H1 (cell line): ENCODE measurements around the gene DCDC2. TPM values are rescaled to one million over a fixed set of nuclear protein-coding genes. Genes with fewer than 3 reads are reported as not detected.

Experiments used
- CTCF ChIA-PET: fragments of 300-600 bp; sonication (Branson Sonifier 250); formaldehyde crosslinking; loops from one replicate; lab custom pipeline; 2021; ENCODE audit not compliant: partially characterized antibody; lab: Charles Lee
- POLR2A ChIA-PET: fragments of 300-600 bp; sonication (Branson Sonifier 250); formaldehyde crosslinking; loops from one replicate; lab custom pipeline; 2021; ENCODE audit warnings: inconsistent platforms; ENCODE audit not compliant: partially characterized antibody; lab: Charles Lee
- DNase-seq, 2 experiments: peaks; one replicate each; pipeline versions ENCODE4 v3.0.0 to v3.0.0-alpha.2; 2010 to 2022; ENCODE audit warnings: low spot score in 2 of 2, low read depth in 1 of 2, mixed read lengths in 1 of 2
- FAIRE-seq: peaks from 2 replicates; lab custom pipeline; 2011; peaks lifted over from hg19 to GRCh38; lab: Jason Lieb, UNC
- H2AFZ ChIP-seq: 2 replicates; pipeline ENCODE4 v1.8.1; 2012; ENCODE audit warnings: low read length, inconsistent platforms
- H2AK5ac ChIP-seq: 2 replicates; pipeline ENCODE4 v1.6.1; 2013; ENCODE audit warnings: low read depth, low read length
- H2BK120ac ChIP-seq: replicated peaks from 2 replicates; pipeline ENCODE3; 2013; ENCODE audit warnings: low read depth, low read length, inconsistent platforms
- H2BK12ac ChIP-seq: 2 replicates; pipeline ENCODE4 v1.6.1; 2013; ENCODE audit warnings: low read depth, low read length
- H2BK15ac ChIP-seq: 2 replicates; pipeline ENCODE4 v1.6.1; 2013; ENCODE audit warnings: low read length
- H2BK20ac ChIP-seq: 2 replicates; pipeline ENCODE4 v1.6.1; 2013; ENCODE audit warnings: low read length
- H2BK5ac ChIP-seq: 2 replicates; pipeline ENCODE4 v1.6.1; 2013; ENCODE audit warnings: low read depth, low read length
- H3K14ac ChIP-seq: 2 replicates; pipeline ENCODE4 v1.6.1; 2013; ENCODE audit warnings: inconsistent platforms; ENCODE audit not compliant: insufficient read length
- H3K18ac ChIP-seq: 2 replicates; pipeline ENCODE4 v1.6.1; 2013; ENCODE audit warnings: low read length; ENCODE audit errors: extremely low read depth
- H3K23ac ChIP-seq: 2 replicates; pipeline ENCODE4 v1.6.1; 2013; ENCODE audit warnings: inconsistent platforms; ENCODE audit not compliant: insufficient read length
- H3K23me2 ChIP-seq: 2 replicates; pipeline ENCODE4 v1.6.1; 2013; ENCODE audit warnings: low read depth, low read length
- H3K27ac ChIP-seq: 2 replicates; pipeline ENCODE4 v1.6.1; 2011; ENCODE audit warnings: low read depth, low read length, inconsistent platforms
- H3K27me3 ChIP-seq, 4 experiments: replicated peaks in 1 of 4; 1 replicate in 1 of 4; 2 replicates in 3 of 4; pipeline versions ENCODE4 v1.6.1 to v1.8.1; 2011 to 2013; ENCODE audit warnings: low read length in 3 of 4, mild to moderate bottlenecking in 3 of 4, inconsistent platforms in 2 of 4, mixed read lengths in 2 of 4, moderate library complexity in 1 of 4; ENCODE audit not compliant: control insufficient read depth in 3 of 4, insufficient read depth in 3 of 4; ENCODE audit errors: extremely low read depth in 1 of 4
- H3K36me3 ChIP-seq, 4 experiments: 2 replicates each; pipeline versions ENCODE4 v1.6.1 to v1.8.1; 2011 to 2013; ENCODE audit warnings: mild to moderate bottlenecking in 4 of 4, low read length in 3 of 4, moderate library complexity in 2 of 4, control low read depth in 1 of 4, inconsistent platforms in 1 of 4; ENCODE audit not compliant: insufficient read depth in 4 of 4, control insufficient read depth in 2 of 4
- H3K4ac ChIP-seq: replicated peaks from 2 replicates; pipeline ENCODE3; 2013; ENCODE audit warnings: low read length, low read depth, mixed read lengths, inconsistent platforms; ENCODE audit not compliant: insufficient read length
- H3K4me1 ChIP-seq, 4 experiments: replicated peaks in 1 of 4; 1 replicate in 1 of 4; 2 replicates in 3 of 4; pipeline versions ENCODE4 v1.6.1 to v1.8.1; 2011 to 2013; ENCODE audit warnings: low read length in 3 of 4, inconsistent platforms in 2 of 4, mixed read lengths in 1 of 4; ENCODE audit not compliant: insufficient read depth in 4 of 4, control insufficient read depth in 3 of 4
- H3K4me2 ChIP-seq, 2 experiments: 2 replicates each; pipeline versions ENCODE4 v1.6.1 to v1.8.1; 2011 to 2013; ENCODE audit warnings: low read depth in 2 of 2, low read length in 2 of 2, control low read depth in 1 of 2, inconsistent platforms in 1 of 2, mild to moderate bottlenecking in 1 of 2; ENCODE audit not compliant: insufficient read depth in 1 of 2
- H3K4me3 ChIP-seq, 4 experiments: fragments of 200-600, 300-600 bp in 1 of 4; sonication (generic), shearing (Covaris generic), sonication (Bioruptor Twin) in 1 of 4; 2 replicates each; pipeline versions ENCODE4 v1.5.1 to v1.8.1; 2011 to 2016; ENCODE audit warnings: low read length in 4 of 4, low read depth in 3 of 4, control low read depth in 2 of 4, inconsistent platforms in 2 of 4, mild to moderate bottlenecking in 2 of 4, mixed read lengths in 1 of 4, moderate library complexity in 1 of 4; ENCODE audit not compliant: insufficient read depth in 2 of 4; ENCODE audit errors: extremely low read depth in 1 of 4
- H3K56ac ChIP-seq: replicated peaks from 2 replicates; pipeline ENCODE3; 2013; ENCODE audit warnings: low read depth, mild to moderate bottlenecking, mixed read lengths, low read length, inconsistent platforms; ENCODE audit not compliant: insufficient read length
- H3K79me1 ChIP-seq: 2 replicates; pipeline ENCODE4 v1.6.1; 2013; ENCODE audit warnings: low read depth, low read length, control low read depth
- H3K79me2 ChIP-seq, 2 experiments: 2 replicates each; pipeline versions ENCODE4 v1.6.1 to v1.8.1; 2012 to 2013; ENCODE audit warnings: low read length in 2 of 2, mild to moderate bottlenecking in 2 of 2, inconsistent platforms in 1 of 2; ENCODE audit not compliant: insufficient read depth in 2 of 2, control insufficient read depth in 1 of 2
- H3K9ac ChIP-seq, 4 experiments: replicated peaks in 1 of 4; 1 replicate in 1 of 4; 2 replicates in 3 of 4; pipeline versions ENCODE4 v1.6.1 to v1.8.1; 2011 to 2013; ENCODE audit warnings: low read depth in 3 of 4, low read length in 3 of 4, control low read depth in 2 of 4, mild to moderate bottlenecking in 2 of 4, moderate library complexity in 2 of 4, inconsistent platforms in 1 of 4; ENCODE audit errors: extremely low read depth in 1 of 4
- H3K9me3 ChIP-seq, 2 experiments: 2 replicates each; pipeline versions ENCODE4 v1.6.1 to v1.8.1; 2012 to 2013; ENCODE audit warnings: mild to moderate bottlenecking in 2 of 2, moderate library complexity in 2 of 2, control low read depth in 1 of 2, inconsistent platforms in 1 of 2, low read depth in 1 of 2, low read length in 1 of 2, mixed read lengths in 1 of 2; ENCODE audit not compliant: insufficient read depth in 2 of 2
- H4K20me1 ChIP-seq, 2 experiments: replicated peaks in 1 of 2; 2 replicates each; pipeline versions ENCODE3 to v1.8.1; 2011 to 2013; ENCODE audit warnings: inconsistent platforms in 2 of 2, low read length in 2 of 2, mild to moderate bottlenecking in 1 of 2; ENCODE audit not compliant: insufficient read depth in 2 of 2, control insufficient read depth in 1 of 2
- H4K5ac ChIP-seq: 2 replicates; pipeline ENCODE4 v1.6.1; 2013; ENCODE audit warnings: low read length, low read depth, mixed read lengths, inconsistent platforms; ENCODE audit not compliant: insufficient read length
- H4K8ac ChIP-seq: 2 replicates; pipeline ENCODE4 v1.8.0; 2013; ENCODE audit warnings: mild to moderate bottlenecking, moderate library complexity, low read length, inconsistent platforms; ENCODE audit not compliant: insufficient read depth; ENCODE audit errors: extremely low read depth
- H4K91ac ChIP-seq: replicated peaks from 2 replicates; pipeline ENCODE3; 2013; ENCODE audit warnings: low read length, mixed read lengths, inconsistent platforms; ENCODE audit not compliant: insufficient read length
- CHD1 ChIP-seq: IDR thresholded peaks from 2 replicates; pipeline ENCODE4 v1.6.1; 2012; ENCODE audit warnings: low read depth, low read length, improper control_type of control experiment
- POLR2A ChIP-seq, 2 experiments: IDR thresholded peaks; 1 replicate in 1 of 2; 2 replicates in 1 of 2; pipeline ENCODE4 v1.6.1; 2011; ENCODE audit warnings: low read depth in 2 of 2, low read length in 2 of 2, mild to moderate bottlenecking in 2 of 2; ENCODE audit errors: control extremely low read depth in 1 of 2
- RAD21 ChIP-seq, 2 experiments: IDR thresholded peaks in 1 of 2; conservative IDR thresholded peaks in 1 of 2; 2 replicates each; pipeline ENCODE4 v1.6.1; 2011; ENCODE audit warnings: low read depth in 2 of 2, low read length in 2 of 2, improper control_type of control experiment in 1 of 2, inconsistent platforms in 1 of 2, mild to moderate bottlenecking in 1 of 2, moderate library complexity in 1 of 2
- RFX5 ChIP-seq: IDR thresholded peaks from 2 replicates; pipeline ENCODE4 v1.6.1; 2011; ENCODE audit warnings: low read depth, low read length, improper control_type of control experiment, borderline replicate concordance
- RXRA ChIP-seq: IDR thresholded peaks from 2 replicates; pipeline ENCODE4 v1.6.1; 2011; ENCODE audit warnings: low read depth, mild to moderate bottlenecking, low read length, moderate library complexity; ENCODE audit not compliant: insufficient read depth
- SP4 ChIP-seq: IDR thresholded peaks from 2 replicates; pipeline ENCODE4 v1.6.1; 2012; ENCODE audit warnings: low read length, inconsistent platforms
- ZNF274 ChIP-seq: IDR thresholded peaks from 2 replicates; pipeline ENCODE4 v1.7.0; 2012; ENCODE audit warnings: low read length, borderline replicate concordance; ENCODE audit errors: extremely low read depth
- WGBS, 2 experiments: shearing (Covaris generic) in 1 of 2; methylation state at CpG; one replicate each; pipeline versions ENCODE4 v1.1.6 to v1.1.7; 2013 to 2015; ENCODE audit warnings: low lambda C conversion rate in 2 of 2, mixed read lengths in 2 of 2, inconsistent platforms in 1 of 2, low coverage in 1 of 2, missing lambda C conversion rate in 1 of 2; ENCODE audit not compliant: insufficient replicate concordance in 2 of 2, insufficient coverage in 1 of 2, insufficient read length in 1 of 2; ENCODE audit errors: extremely low coverage in 1 of 2, missing lambda C conversion rate in 1 of 2; 5-methylcytosine and 5-hydroxymethylcytosine counted together
- polyA plus RNA-seq, 7 experiments: library from polyadenylated mRNA; depleted of rRNA in 3 of 7; stranded (reverse) in 5 of 7; unstranded in 2 of 7; fragments of >200 nt in 5 of 7; fragments of 200-250 nt in 2 of 7; gene quantifications; 1 replicate in 5 of 7; 2 replicates in 1 of 7; 4 replicates in 1 of 7; pipeline versions ENCODE4 v1.2.1 to v1.2.3, GENCODE V29; 2011 to 2013; ENCODE audit warnings: missing spikeins in 2 of 7, mixed read lengths in 2 of 7
- total RNA-seq: library from RNA; stranded (reverse); fragmentation: NEBNext Ultra II Directional; extraction: Animal tissue kit (Norgen Biotek cat#: 25700); gene quantifications from 2 replicates; pipeline ENCODE4 v1.2.1, GENCODE V29; 2021
- TF ChIP-seq, protein P1 (sequence below): IDR thresholded peaks from 2 replicates; pipeline ENCODE4 v1.6.1; 2012; ENCODE audit warnings: inconsistent platforms

Gene DCDC2
- total and polyA plus RNA-seq, 2 of the 8 experiments (the other 6 are each of a cell fraction or from before 2014, with no cell fraction given), result 0.03 to 0.15 TPM

DNA sequence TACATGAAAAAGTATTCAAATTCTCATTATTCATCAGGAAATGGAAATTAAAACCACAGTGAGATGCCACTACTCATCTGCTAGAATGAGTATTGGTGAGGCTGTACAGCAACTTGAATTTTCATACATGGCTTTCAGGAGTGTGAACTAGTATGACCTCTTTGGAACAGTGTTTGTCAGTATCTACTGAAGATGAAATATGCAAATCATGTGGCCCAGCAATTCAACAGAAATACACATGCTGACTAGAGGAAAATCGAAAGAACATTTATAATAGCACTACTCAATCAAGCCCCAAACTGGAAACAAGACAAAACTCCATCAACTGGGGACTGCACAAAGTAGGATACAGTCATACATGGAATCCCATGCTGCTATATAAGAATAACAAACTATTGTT, 102.2 kb downstream of the DCDC2 start:
- H3K4me3 ChIP-seq, result no peak overlapping the region
- no peaks in the 10 kb centered on the region for H3K79me2 ChIP-seq
- no peak overlapping the region for H3K4ac ChIP-seq
- no peak overlapping the region for H4K8ac ChIP-seq
- no peaks in the 10 kb centered on the region for H3K27me3 ChIP-seq
- no peak overlapping the region for H2AK5ac ChIP-seq
- no peak overlapping the region for H2AFZ ChIP-seq
- POLR2A ChIA-PET, result no interaction called here
- H3K4me1 ChIP-seq, result peaks cover 2 to 12% (median 8%) of the 10 kb centered on the region in 4 experiments; a peak in 6 of 7 replicates
- H2BK120ac ChIP-seq, result no peak overlapping the region
- H3K18ac ChIP-seq, result no peak overlapping the region
- FAIRE-seq, result no peak
- no peak overlapping the region for H2BK20ac ChIP-seq
- H2BK12ac ChIP-seq, result no peak overlapping the region
- H3K9me3 ChIP-seq, result peaks cover 0 to 7% of the 10 kb centered on the region in 2 experiments; a peak in 1 of 4 replicates
- no peak overlapping the region for H3K9ac ChIP-seq
- H4K20me1 ChIP-seq, result no peaks in the 10 kb centered on the region
- CTCF ChIA-PET, result interaction anchor here (0.6 to 3.3 kb wide), 6 partner anchors 11 to 195 kb away, joined by 3 to 27 read pairs (median 8); no protein-coding TSS in a partner anchor
- no peak overlapping the region for H3K56ac ChIP-seq
- no peak overlapping the region for H2BK15ac ChIP-seq
- no peak overlapping the region for H4K5ac ChIP-seq
- H4K91ac ChIP-seq, result no peak overlapping the region
- no peak overlapping the region for H3K27ac ChIP-seq
- H3K23me2 ChIP-seq, result no peaks in the 10 kb centered on the region
- no peak overlapping the region for H3K4me2 ChIP-seq
- no peak overlapping the region for H3K23ac ChIP-seq
- TF ChIP-seq RAD21 (IDR thresholded peaks at IDR 0.05 in 1 of 2, conservative IDR thresholded peaks at IDR 0.05 in 1 of 2; ENCODE audit: low read depth in 2 of 2, low read length in 2 of 2), result no peak
- no peak for TF ChIP-seq POLR2A (IDR thresholded peaks at IDR 0.05; ENCODE audit: control extremely low read depth in 1 of 2, low read depth in 2 of 2, low read length in 2 of 2)
- TF ChIP-seq RFX5, result no peak
- no peak for TF ChIP-seq ZNF274
- TF ChIP-seq SP4, result no peak
- TF ChIP-seq CHD1, result no peak
- TF ChIP-seq, protein P1, sequence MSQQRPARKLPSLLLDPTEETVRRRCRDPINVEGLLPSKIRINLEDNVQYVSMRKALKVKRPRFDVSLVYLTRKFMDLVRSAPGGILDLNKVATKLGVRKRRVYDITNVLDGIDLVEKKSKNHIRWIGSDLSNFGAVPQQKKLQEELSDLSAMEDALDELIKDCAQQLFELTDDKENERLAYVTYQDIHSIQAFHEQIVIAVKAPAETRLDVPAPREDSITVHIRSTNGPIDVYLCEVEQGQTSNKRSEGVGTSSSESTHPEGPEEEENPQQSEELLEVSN, result no peak
- no peak for TF ChIP-seq RXRA
- TF ChIP-seq, all 59 proteins: peak for 0
- DNase-seq, result no peak
- H3K36me3 ChIP-seq, result no peaks in the 10 kb centered on the region; a peak in 1 of 8 replicates
- H3K14ac ChIP-seq, result no peak overlapping the region
- WGBS, 2 experiments, result 88% methylated on average over 1 of the region's 1 CpG; no CpG with 5 or more reads in 1 of the 2 experiments
- no peaks in the 10 kb centered on the region for H3K79me1 ChIP-seq
- no peak overlapping the region for H2BK5ac ChIP-seq
